ENCODE measurements around the gene PPP1R3F. TPM values are rescaled to one million over a fixed set of nuclear protein-coding genes. Genes with fewer than 3 reads are reported as not detected.

The PPP1R3F gene
- total RNA-seq, 4 donors from 2014 or later, result 2.0 to 18.7 (median 2.8) TPM

GRCh38 chrX:49246541-49246940 lies 23.1 kb upstream of the PPP1R3F start:
- Histone ChIP-seq H3K4me1 (no peaks in the 10 kb centered on the region), H3K27ac (no peak overlapping the region), H3K4me3 (no peak overlapping the region), H3K36me3 (no peaks in the 10 kb centered on the region), H3K27me3 (no peaks in the 10 kb centered on the region), H3K9me3 (no peaks in the 10 kb centered on the region)
- 92% methylated on average over 10 of the region's 10 CpGs; no CpG with 5 or more reads in 1 of the 2 donors for WGBS, 2 donors (ENCODE audit: low coverage in 1 of 2)
- intact Hi-C loops (cut with DNase I; ENCODE audit: low total_unique reads) (no loop called here), in situ Hi-C loops (cut with MboI; ENCODE audit: low pct_ligation_motif_present in 1 of 4, low pct_unique_long_range_greater_than_20kb in 1 of 4, low sequenced_read_pairs in 3 of 4) (no loop called here)
- no peak for DNase-seq
- TF ChIP-seq EP300 (IDR thresholded peaks at IDR 0.05; ENCODE audit: low read depth) (no peak), POLR2AphosphoS5 (IDR thresholded peaks at IDR 0.05) (no peak), POLR2A (IDR thresholded peaks at IDR 0.05) (no peak)
- TF ChIP-seq, protein P1, sequence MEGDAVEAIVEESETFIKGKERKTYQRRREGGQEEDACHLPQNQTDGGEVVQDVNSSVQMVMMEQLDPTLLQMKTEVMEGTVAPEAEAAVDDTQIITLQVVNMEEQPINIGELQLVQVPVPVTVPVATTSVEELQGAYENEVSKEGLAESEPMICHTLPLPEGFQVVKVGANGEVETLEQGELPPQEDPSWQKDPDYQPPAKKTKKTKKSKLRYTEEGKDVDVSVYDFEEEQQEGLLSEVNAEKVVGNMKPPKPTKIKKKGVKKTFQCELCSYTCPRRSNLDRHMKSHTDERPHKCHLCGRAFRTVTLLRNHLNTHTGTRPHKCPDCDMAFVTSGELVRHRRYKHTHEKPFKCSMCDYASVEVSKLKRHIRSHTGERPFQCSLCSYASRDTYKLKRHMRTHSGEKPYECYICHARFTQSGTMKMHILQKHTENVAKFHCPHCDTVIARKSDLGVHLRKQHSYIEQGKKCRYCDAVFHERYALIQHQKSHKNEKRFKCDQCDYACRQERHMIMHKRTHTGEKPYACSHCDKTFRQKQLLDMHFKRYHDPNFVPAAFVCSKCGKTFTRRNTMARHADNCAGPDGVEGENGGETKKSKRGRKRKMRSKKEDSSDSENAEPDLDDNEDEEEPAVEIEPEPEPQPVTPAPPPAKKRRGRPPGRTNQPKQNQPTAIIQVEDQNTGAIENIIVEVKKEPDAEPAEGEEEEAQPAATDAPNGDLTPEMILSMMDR (IDR thresholded peaks at IDR 0.05), result no peak

DNA sequence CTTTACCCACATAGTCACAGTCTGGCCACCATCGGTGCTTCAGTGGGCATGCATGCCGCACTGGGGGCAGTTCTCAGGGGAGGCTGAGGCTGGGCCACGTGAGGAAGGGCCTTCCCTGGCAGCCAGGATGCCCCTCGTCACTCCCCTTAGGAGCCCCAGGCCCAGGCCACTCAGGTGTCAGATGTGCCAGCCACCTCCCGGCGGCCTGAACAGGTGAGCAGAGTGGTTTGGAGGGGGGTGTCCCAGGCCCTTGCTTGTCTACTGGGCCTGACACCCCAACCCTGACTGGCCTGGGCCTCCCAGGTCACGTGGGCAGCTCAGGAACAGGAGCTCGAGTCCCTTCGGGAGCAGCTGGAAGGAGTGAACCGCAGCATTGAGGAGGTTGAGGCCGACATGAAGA lies 22.2 kb upstream of the PPP1R3F start:
- no peak overlapping the region for H3K4me3 ChIP-seq
- TF ChIP-seq, protein P1 (IDR thresholded peaks at IDR 0.05), result no peak
- TF ChIP-seq POLR2A (IDR thresholded peaks at IDR 0.05) (no peak), POLR2AphosphoS5 (IDR thresholded peaks at IDR 0.05) (no peak)
- no peak for DNase-seq
- H3K27ac ChIP-seq, result no peak overlapping the region
- H3K36me3 ChIP-seq, result no peaks in the 10 kb centered on the region
- H3K4me1 ChIP-seq, result no peaks in the 10 kb centered on the region
- intact Hi-C loops (cut with DNase I; ENCODE audit: low total_unique reads) (no loop called here), in situ Hi-C loops (cut with MboI; ENCODE audit: low pct_ligation_motif_present in 1 of 4, low pct_unique_long_range_greater_than_20kb in 1 of 4, low sequenced_read_pairs in 3 of 4) (no loop called here)
- H3K9me3 ChIP-seq, result no peaks in the 10 kb centered on the region
- WGBS, 2 donors (ENCODE audit: low coverage in 1 of 2), result 89% methylated on average over 11 of the region's 11 CpGs; no CpG with 5 or more reads in 1 of the 2 donors
- H3K27me3 ChIP-seq, result no peaks in the 10 kb centered on the region

- Histone ChIP-seq H3K4me1 (no peaks in the 10 kb centered on the region), H3K4me3 (no peak overlapping the region), H3K9me3 (no peaks in the 10 kb centered on the region), H3K36me3 (no peaks in the 10 kb centered on the region), H3K27me3 (no peaks in the 10 kb centered on the region), H3K27ac (no peak overlapping the region)
- in situ Hi-C loops (cut with MboI; ENCODE audit: low pct_ligation_motif_present in 1 of 4, low pct_unique_long_range_greater_than_20kb in 1 of 4, low sequenced_read_pairs in 3 of 4) (no loop called here), intact Hi-C loops (cut with DNase I; ENCODE audit: low total_unique reads) (no loop called here)
- 93% methylated on average over 24 of the region's 28 CpGs; no CpG with 5 or more reads in 1 of the 2 donors for WGBS, 2 donors (ENCODE audit: low coverage in 1 of 2)
- no peak for TF ChIP-seq POLR2AphosphoS5 (IDR thresholded peaks at IDR 0.05)
- no peak for TF ChIP-seq POLR2A (IDR thresholded peaks at IDR 0.05)
- TF ChIP-seq, protein P1 (IDR thresholded peaks at IDR 0.05), result no peak
- TF ChIP-seq EP300 (IDR thresholded peaks at IDR 0.05; ENCODE audit: low read depth), result no peak
- no peak for DNase-seq
Observed at GRCh38 chrX:49247916-49248811, 21.4 kb upstream of the PPP1R3F start.

- no peaks in the 10 kb centered on the region for H3K36me3 ChIP-seq
- H3K4me1 ChIP-seq, result no peaks in the 10 kb centered on the region
- H3K27me3 ChIP-seq, result no peaks in the 10 kb centered on the region
- WGBS, 2 donors (ENCODE audit: low coverage in 1 of 2), result 84% methylated on average over 6 of the region's 6 CpGs; no CpG with 5 or more reads in 1 of the 2 donors
- no peak for DNase-seq
- no peaks in the 10 kb centered on the region for H3K9me3 ChIP-seq
- intact Hi-C loops (cut with DNase I; ENCODE audit: low total_unique reads) (no loop called here), in situ Hi-C loops (cut with MboI; ENCODE audit: low pct_ligation_motif_present in 1 of 4, low pct_unique_long_range_greater_than_20kb in 1 of 4, low sequenced_read_pairs in 3 of 4) (no loop called here)
- H3K4me3 ChIP-seq, result no peak overlapping the region
- no peak for TF ChIP-seq POLR2A (IDR thresholded peaks at IDR 0.05)
- TF ChIP-seq, protein P1 (IDR thresholded peaks at IDR 0.05), result no peak
- no peak for TF ChIP-seq EP300 (IDR thresholded peaks at IDR 0.05; ENCODE audit: low read depth)
- no peak for TF ChIP-seq POLR2AphosphoS5 (IDR thresholded peaks at IDR 0.05)
- no peak overlapping the region for H3K27ac ChIP-seq
Observed at GRCh38 chrX:49249071-49249470, 20.5 kb upstream of the PPP1R3F start.

All from transverse colon (tissue), 4 donors.